Neural cell (in vitro differentiated cells): ENCODE measurements around the gene MGAT5.

Experiments
- CTCF ChIP-seq: fragments of 450-650 bp; IDR thresholded peaks from 2 replicates; pipeline ENCODE4 v1.5.1; 2014; ENCODE audit warnings: antibody characterized with exemption, mild to moderate bottlenecking, moderate library complexity; ENCODE audit not compliant: poor library complexity, severe bottlenecking
- EP300 ChIP-seq: fragments of 450-650 bp; conservative IDR thresholded peaks from 2 replicates; pipeline ENCODE4 v1.6.1; 2014; ENCODE audit warnings: antibody characterized with exemption, mild to moderate bottlenecking, moderate library complexity; ENCODE audit not compliant: poor library complexity, severe bottlenecking
- EZH2 ChIP-seq: fragments of 200-600, 300-800 bp; shearing (Covaris generic), sonication (generic); IDR thresholded peaks from 2 replicates; pipeline ENCODE4 v1.6.1; 2014; ENCODE audit warnings: antibody characterized with exemption, low read length, borderline replicate concordance, mild to moderate bottlenecking; ENCODE audit not compliant: insufficient read depth, poor library complexity, severe bottlenecking
- POLR2AphosphoS5 ChIP-seq: IDR thresholded peaks from 2 replicates; pipeline ENCODE4 v1.6.1; 2012
- RAD21 ChIP-seq: fragments of 450-650 bp; conservative IDR thresholded peaks from 2 replicates; pipeline ENCODE4 v1.6.1; 2014; ENCODE audit warnings: antibody characterized with exemption, mild to moderate bottlenecking, moderate library complexity
- REST ChIP-seq: IDR thresholded peaks from 2 replicates; pipeline ENCODE4 v1.6.1; 2012; ENCODE audit warnings: borderline replicate concordance
- TAF1 ChIP-seq: IDR thresholded peaks from 2 replicates; pipeline ENCODE4 v1.6.1; 2012; ENCODE audit warnings: low read depth

GRCh38 chr2:134491771-134492441 is 238.0 kb downstream of the MGAT5 start:
- TF ChIP-seq EZH2 = no peak
- no peak for TF ChIP-seq CTCF
- no peak for TF ChIP-seq EP300
- no peak for TF ChIP-seq REST
- no peak for TF ChIP-seq POLR2AphosphoS5
- TF ChIP-seq TAF1 = no peak
- TF ChIP-seq RAD21 = no peak
